ENCODE measurements around the gene PLCB2. TPM values are rescaled to one million over a fixed set of nuclear protein-coding genes. Genes with fewer than 3 reads are reported as not detected.
A peak's percentile ranks its signal among the peaks of the same experiment; 100 is the strongest.

The PLCB2 gene
- total and polyA plus RNA-seq, 9 of the 15 experiments (the other 6 are each of a cell fraction or from before 2014, with no cell fraction given): 0.37 to 12.3 (median 8.0) TPM

GRCh38 chr15:40310001-40310959 lies 2.5 kb upstream of the PLCB2 start (continued):
- TF ChIP-seq HMBOX1 (IDR thresholded peaks at IDR 0.05): no peak
- TF ChIP-seq HDAC2 (IDR thresholded peaks at IDR 0.05): 0 out of 2 replicates have a peak, but pooled peaks have one; percentile 28
- no peak for TF ChIP-seq ZNF408 (CRISPR knock-in tag; IDR thresholded peaks at IDR 0.05; ENCODE audit: low read depth)
- peak; percentile 97 for TF ChIP-seq DEAF1 (CRISPR knock-in tag; IDR thresholded peaks at IDR 0.05)
- peak; percentile 95 to 98 for TF ChIP-seq RAD21 (CRISPR knock-in tag; conservative IDR thresholded peaks at IDR 0.05 in 1 of 2, IDR thresholded peaks at IDR 0.05 in 1 of 2)
- peak; percentile 81 for TF ChIP-seq MYNN (IDR thresholded peaks at IDR 0.05)
- TF ChIP-seq MYNN (CRISPR knock-in tag; IDR thresholded peaks at IDR 0.05): no peak
- no peak for TF ChIP-seq HDAC8 (tag; IDR thresholded peaks at IDR 0.05)
- no peak for TF ChIP-seq MAX (CRISPR knock-in tag; IDR thresholded peaks at IDR 0.05)
- TF ChIP-seq TFE3 (CRISPR knock-in tag; IDR thresholded peaks at IDR 0.05): no peak
- TF ChIP-seq KAT7 (CRISPR knock-in tag; IDR thresholded peaks at IDR 0.05; ENCODE audit: borderline replicate concordance): no peak
- 0 out of 2 replicates have a peak, but pooled peaks have one; percentile 31 for TF ChIP-seq MYC (IDR thresholded peaks at IDR 0.05; ENCODE audit: low read depth, low read length)
- no peak for TF ChIP-seq MYC (CRISPR knock-in tag; IDR thresholded peaks at IDR 0.05; ENCODE audit: borderline replicate concordance, low read depth)
- no peak for TF ChIP-seq ZNF444 (CRISPR knock-in tag; IDR thresholded peaks at IDR 0.05)
- TF ChIP-seq TARDBP (IDR thresholded peaks at IDR 0.05): no peak
- no peak for TF ChIP-seq GATA2 (CRISPR knock-in tag; IDR thresholded peaks at IDR 0.05)
- peak in 1 of 2 experiments; percentile 48; a peak in 2 of 4 replicates for TF ChIP-seq KDM1A (IDR thresholded peaks at IDR 0.05)
- TF ChIP-seq ZNF347 (CRISPR knock-in tag; IDR thresholded peaks at IDR 0.05; ENCODE audit: low read depth): no peak
